Endometrium (tissue), 2 donors: ENCODE data around the gene BMPR1B.

ENCODE experiments used
- FAIRE-seq: peaks from 2 replicates; lab custom pipeline; 2012; peaks lifted over from hg19 to GRCh38; lab: Jason Lieb, UNC
- donor health status: control.
- donor health status: control.

Gene BMPR1B

GRCh38 chr4:94757192-94758140 lies at the start of gene BMPR1B:
TSS of gene BMPR1B (plus strand) at chr4:94757955. CDS start at chr4:95104425, 346,470 bp downstream.
- no peak for FAIRE-seq

- FAIRE-seq = no peak
Measured at GRCh38 chr4:94711635-94712034, 46.1 kb upstream of the BMPR1B start.

- peak; percentile 74 for FAIRE-seq
Measured at GRCh38 chr4:94714365-94715160, 43.2 kb upstream of the BMPR1B start.

GRCh38 chr4:94715726-94716125 lies 42.0 kb upstream of the BMPR1B start:
- FAIRE-seq = no peak

- no peak for FAIRE-seq
Measured at GRCh38 chr4:94721310-94721709, 36.4 kb upstream of the BMPR1B start.

- FAIRE-seq = no peak
Measured at GRCh38 chr4:94722270-94722669, 35.5 kb upstream of the BMPR1B start.

- FAIRE-seq = no peak
Measured at GRCh38 chr4:94722748-94723147, 35.0 kb upstream of the BMPR1B start.

GRCh38 chr4:94724016-94724790 lies 33.6 kb upstream of the BMPR1B start:
- FAIRE-seq = no peak

GRCh38 chr4:94726524-94727123 lies 31.1 kb upstream of the BMPR1B start:
- no peak for FAIRE-seq

GRCh38 chr4:94728056-94728766 lies 29.5 kb upstream of the BMPR1B start:
- FAIRE-seq = no peak

- FAIRE-seq = no peak
Measured at GRCh38 chr4:94732358-94732698, 25.4 kb upstream of the BMPR1B start.

GRCh38 chr4:94739741-94740140 lies 18.0 kb upstream of the BMPR1B start:
- no peak for FAIRE-seq

GRCh38 chr4:94741304-94741703 lies 16.5 kb upstream of the BMPR1B start:
- no peak for FAIRE-seq

- no peak for FAIRE-seq
Measured at GRCh38 chr4:94743838-94744237, 13.9 kb upstream of the BMPR1B start.

GRCh38 chr4:94744850-94745249 lies 12.9 kb upstream of the BMPR1B start:
- no peak for FAIRE-seq

- no peak for FAIRE-seq
Measured at GRCh38 chr4:94746746-94747145, 11.0 kb upstream of the BMPR1B start.

GRCh38 chr4:94758141-94758699 lies 465 bp downstream of the BMPR1B start:
- no peak for FAIRE-seq

GRCh38 chr4:94758700-94759399 lies 1.1 kb downstream of the BMPR1B start:
- FAIRE-seq = no peak

- FAIRE-seq = no peak
Measured at GRCh38 chr4:94759767-94760211, 2.0 kb downstream of the BMPR1B start.

GRCh38 chr4:94762326-94762725 lies 4.6 kb downstream of the BMPR1B start:
- FAIRE-seq = no peak
